Measurements from ENCODE around the gene NDUFAF3.

GRCh38 chr3:49024449-49024848 is 2.5 kb downstream of the NDUFAF3 start:
- TF ChIP-seq CTCF (IDR thresholded peaks at IDR 0.05) (no peak), HMGXB4 (CRISPR knock-in tag; IDR thresholded peaks at IDR 0.05) (no peak), OVOL2 (CRISPR knock-in tag; IDR thresholded peaks at IDR 0.05; ENCODE audit: borderline replicate concordance) (no peak), FOXK1 (CRISPR knock-in tag; IDR thresholded peaks at IDR 0.05) (no peak), ELF4 (CRISPR knock-in tag; IDR thresholded peaks at IDR 0.05; ENCODE audit: low read depth) (no peak), E2F5 (CRISPR knock-in tag; IDR thresholded peaks at IDR 0.05) (no peak)
